ENCODE data around the gene MAP3K9.

Gene MAP3K9

DNA sequence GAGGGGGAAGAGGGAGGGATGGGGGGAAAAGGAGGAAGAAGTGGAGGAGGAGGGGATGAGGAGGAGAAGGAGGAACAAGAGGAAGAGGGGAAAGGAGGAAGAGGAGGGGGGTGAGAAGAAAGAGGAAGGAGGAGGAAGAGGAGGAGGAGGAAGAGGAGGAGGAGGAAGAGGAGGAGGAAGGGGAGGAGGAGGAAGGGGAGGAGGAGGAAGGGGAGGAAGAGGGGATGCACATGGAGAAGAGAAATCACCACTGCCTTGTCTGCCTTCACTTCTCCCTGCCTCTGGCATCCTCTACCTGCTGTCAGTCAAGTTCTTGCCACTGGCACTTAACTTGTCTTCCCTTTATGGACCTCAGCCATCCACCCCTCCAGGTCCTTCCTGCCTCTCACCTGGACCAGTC lies 107.7 kb downstream of the MAP3K9 start:
- TF ChIP-seq, protein P1, sequence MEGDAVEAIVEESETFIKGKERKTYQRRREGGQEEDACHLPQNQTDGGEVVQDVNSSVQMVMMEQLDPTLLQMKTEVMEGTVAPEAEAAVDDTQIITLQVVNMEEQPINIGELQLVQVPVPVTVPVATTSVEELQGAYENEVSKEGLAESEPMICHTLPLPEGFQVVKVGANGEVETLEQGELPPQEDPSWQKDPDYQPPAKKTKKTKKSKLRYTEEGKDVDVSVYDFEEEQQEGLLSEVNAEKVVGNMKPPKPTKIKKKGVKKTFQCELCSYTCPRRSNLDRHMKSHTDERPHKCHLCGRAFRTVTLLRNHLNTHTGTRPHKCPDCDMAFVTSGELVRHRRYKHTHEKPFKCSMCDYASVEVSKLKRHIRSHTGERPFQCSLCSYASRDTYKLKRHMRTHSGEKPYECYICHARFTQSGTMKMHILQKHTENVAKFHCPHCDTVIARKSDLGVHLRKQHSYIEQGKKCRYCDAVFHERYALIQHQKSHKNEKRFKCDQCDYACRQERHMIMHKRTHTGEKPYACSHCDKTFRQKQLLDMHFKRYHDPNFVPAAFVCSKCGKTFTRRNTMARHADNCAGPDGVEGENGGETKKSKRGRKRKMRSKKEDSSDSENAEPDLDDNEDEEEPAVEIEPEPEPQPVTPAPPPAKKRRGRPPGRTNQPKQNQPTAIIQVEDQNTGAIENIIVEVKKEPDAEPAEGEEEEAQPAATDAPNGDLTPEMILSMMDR (IDR thresholded peaks at IDR 0.05; ENCODE audit: borderline replicate concordance, insufficient read depth, low read depth, low read length), result no peak
- H3K4me3 ChIP-seq (ENCODE audit: low read depth, low read length), result no peak overlapping the region

DNA sequence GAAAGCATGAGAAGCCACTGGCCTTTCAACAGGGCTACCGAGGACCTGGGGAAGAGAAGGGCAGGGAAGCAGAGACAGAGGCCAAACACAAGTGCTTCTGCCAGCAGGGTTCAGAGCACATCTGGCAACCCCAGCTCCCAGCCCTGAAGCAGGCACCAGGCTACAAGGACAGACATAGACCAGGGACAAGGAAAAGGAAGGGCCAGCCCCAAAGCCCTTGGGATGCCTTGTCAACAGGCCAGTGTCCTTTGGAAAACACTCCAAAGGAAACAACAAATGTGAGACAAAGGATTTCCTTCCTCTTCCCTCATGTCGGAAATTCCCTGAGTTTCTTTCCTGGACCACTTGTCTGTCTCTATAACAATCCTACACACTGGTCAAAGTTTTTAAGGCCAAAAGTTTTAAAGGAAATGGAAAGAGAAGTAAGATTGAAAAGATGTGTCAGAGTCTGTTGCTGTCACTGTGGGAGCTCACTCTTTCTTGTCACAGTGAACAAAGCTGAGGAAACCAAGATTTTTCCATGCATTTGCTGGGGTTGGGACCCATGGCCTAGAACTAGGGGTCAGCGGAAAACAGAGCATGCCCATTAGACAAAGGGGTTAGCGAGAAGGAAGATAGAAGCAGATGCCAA lies 108.2 kb downstream of the MAP3K9 start:
- TF ChIP-seq, protein P1 (IDR thresholded peaks at IDR 0.05; ENCODE audit: borderline replicate concordance, insufficient read depth, low read depth, low read length), result no peak
- no peak overlapping the region for H3K4me3 ChIP-seq (ENCODE audit: low read depth, low read length)

DNA sequence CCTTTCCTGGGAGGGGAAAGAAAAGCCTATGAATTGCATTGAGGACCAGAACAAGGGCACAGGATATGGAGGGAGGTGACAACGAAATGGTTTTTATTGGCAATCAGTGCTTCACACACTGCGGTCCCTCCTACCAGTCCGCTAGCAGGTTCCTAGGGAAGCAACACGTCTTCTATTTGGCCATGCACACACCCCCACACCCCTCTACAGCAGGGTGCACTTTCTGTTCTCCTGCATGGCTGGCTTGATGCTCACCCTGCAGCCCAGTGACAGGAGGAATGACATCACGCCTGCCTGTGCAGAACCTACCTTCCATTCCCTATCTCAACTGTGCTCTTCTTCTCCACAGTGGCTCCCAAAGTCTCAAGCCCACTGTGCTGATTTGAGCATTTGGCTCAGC lies 109.7 kb downstream of the MAP3K9 start:
- TF ChIP-seq, protein P1 (IDR thresholded peaks at IDR 0.05; ENCODE audit: borderline replicate concordance, insufficient read depth, low read depth, low read length), result no peak
- no peak overlapping the region for H3K4me3 ChIP-seq (ENCODE audit: low read depth, low read length)

DNA sequence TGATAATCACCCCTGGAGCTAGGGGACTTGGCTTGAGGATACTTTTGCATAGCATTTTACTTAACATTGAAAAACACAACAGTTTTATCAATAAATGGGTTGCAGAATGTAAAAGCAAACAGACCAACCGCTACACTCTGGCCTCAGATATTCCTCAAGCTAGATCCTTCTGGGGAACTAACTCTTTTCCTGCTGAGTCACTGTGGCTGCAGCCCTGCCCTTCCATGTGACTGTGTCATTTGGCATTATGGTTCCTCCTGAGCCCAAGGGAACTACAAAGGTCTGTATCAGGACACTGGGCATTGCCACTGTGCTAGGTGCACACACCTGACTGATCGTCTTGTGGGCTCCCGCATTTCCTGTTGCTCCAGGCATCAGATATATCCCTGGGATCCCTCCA lies 111.0 kb downstream of the MAP3K9 start:
- H3K4me3 ChIP-seq (ENCODE audit: low read depth, low read length), result no peak overlapping the region
- TF ChIP-seq, protein P1 (IDR thresholded peaks at IDR 0.05; ENCODE audit: borderline replicate concordance, insufficient read depth, low read depth, low read length), result no peak

DNA sequence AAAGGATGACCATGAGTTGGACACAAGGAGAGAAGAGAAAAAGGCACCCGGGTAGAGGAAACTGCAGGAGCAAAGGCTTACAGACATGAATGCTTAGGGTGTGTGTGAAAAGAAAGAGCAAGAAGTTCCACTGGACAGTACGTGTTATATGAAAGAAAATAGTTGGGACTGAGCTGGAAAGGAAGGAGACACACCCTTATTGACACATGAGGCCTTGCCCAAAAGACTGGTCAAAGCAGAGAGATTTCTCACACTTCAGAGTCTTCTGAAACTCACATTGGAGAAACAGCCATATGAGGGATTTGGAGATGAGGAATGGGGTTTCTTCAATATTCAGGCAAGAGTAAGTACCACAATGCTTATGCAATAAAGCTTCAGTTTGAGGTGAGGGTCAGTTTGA lies 111.6 kb downstream of the MAP3K9 start:
- TF ChIP-seq, protein P1 (IDR thresholded peaks at IDR 0.05; ENCODE audit: borderline replicate concordance, insufficient read depth, low read depth, low read length), result no peak
- H3K4me3 ChIP-seq (ENCODE audit: low read depth, low read length), result no peak overlapping the region

DNA sequence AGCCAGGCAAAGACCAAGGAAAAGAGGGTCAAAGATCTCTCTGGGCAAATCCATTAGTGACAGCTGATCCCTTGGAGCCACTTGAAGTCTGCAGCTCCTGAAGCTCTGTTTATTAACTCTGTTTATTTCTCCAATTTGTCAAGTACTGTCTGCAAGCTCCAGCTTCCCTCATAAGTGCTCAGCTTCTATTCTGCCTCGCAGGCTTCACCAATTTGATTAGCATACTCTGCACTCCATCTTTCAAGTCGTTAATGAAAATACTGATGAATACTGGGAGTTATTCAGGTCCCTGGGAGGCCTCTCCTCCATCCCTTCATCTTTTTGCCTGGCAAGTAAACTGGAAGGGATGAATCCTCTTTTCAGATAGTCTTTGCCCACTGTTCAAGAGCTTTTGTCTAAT lies 113.3 kb downstream of the MAP3K9 start:
- no peak overlapping the region for H3K4me3 ChIP-seq (ENCODE audit: low read depth, low read length)
- TF ChIP-seq, protein P1 (IDR thresholded peaks at IDR 0.05; ENCODE audit: borderline replicate concordance, insufficient read depth, low read depth, low read length), result no peak

DNA sequence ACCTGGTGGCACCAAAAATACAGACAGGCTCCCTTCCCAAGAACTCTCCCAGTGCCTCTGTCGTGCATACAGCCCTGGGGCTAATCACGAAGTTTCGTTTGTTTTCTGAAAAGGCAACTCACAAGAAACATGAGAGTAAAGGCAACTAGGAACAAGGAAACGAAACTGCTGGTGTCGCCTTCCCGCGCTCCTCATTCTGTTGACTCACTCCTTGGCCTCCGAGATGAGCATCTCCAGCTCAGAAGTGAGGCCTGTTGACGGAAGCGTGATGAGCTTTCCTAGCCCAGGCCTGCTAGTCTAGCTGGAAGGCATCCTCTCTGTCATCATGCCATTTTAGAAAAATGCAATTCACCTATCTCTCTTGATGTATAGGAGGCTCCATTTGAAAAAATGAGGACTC lies 117.1 kb downstream of the MAP3K9 start:
- TF ChIP-seq, protein P1 (IDR thresholded peaks at IDR 0.05; ENCODE audit: borderline replicate concordance, insufficient read depth, low read depth, low read length), result no peak
- no peak overlapping the region for H3K4me3 ChIP-seq (ENCODE audit: low read depth, low read length)
